Skin epidermis (tissue), 12 donors: ENCODE data around the gene ALDOA.

Source experiments
- H3K27ac ChIP-seq, 21 experiments: fragments of 200-600 bp; sonication (generic) in 11 of 21; one replicate each; pipeline ENCODE4 v1.5.0; 2020; ENCODE audit warnings: mild to moderate bottlenecking in 3 of 21, inconsistent platforms in 2 of 21, moderate library complexity in 2 of 21
- H3K4me3 ChIP-seq, 7 experiments: fragments of 200-600 bp; sonication (generic) in 2 of 7; one replicate each; pipeline ENCODE4 v1.5.0; 2020; ENCODE audit warnings: inconsistent platforms in 2 of 7, mild to moderate bottlenecking in 2 of 7, moderate library complexity in 1 of 7

ALDOA gene

GRCh38 chr16:30066761-30067583 is 1.4 kb downstream of the ALDOA start:
- Histone ChIP-seq H3K4me3 (peak overlapping the region; percentile 86 to 99 (median 93)), H3K27ac (peak overlapping the region; percentile 88 to 100 (median 97))

GRCh38 chr16:30067584-30067916 is 2.0 kb downstream of the ALDOA start:
- H3K27ac ChIP-seq = peak overlapping the region in 10 of 21 experiments; percentile 90 to 99 (median 98)
- peak overlapping the region in 6 of 7 experiments; percentile 86 to 99 (median 94) for H3K4me3 ChIP-seq

GRCh38 chr16:30068333-30068732 is 2.8 kb downstream of the ALDOA start:
- H3K27ac ChIP-seq = peak overlapping the region in 3 of 21 experiments; percentile 13 to 51 (median 32)

GRCh38 chr16:30068750-30069610 is 3.4 kb downstream of the ALDOA start:
- no peak overlapping the region for H3K4me3 ChIP-seq
- peak overlapping the region in 6 of 21 experiments; percentile 15 to 55 (median 32) for H3K27ac ChIP-seq

More at GRCh38 chr16:30068333-30068732, 2.8 kb downstream of the ALDOA start:
- H3K4me3 ChIP-seq = no peak overlapping the region

GRCh38 chr16:30069611-30070462 is 4.3 kb downstream of the ALDOA start:
- no peak overlapping the region for H3K4me3 ChIP-seq
- peak overlapping the region in 6 of 21 experiments; percentile 15 to 55 (median 26) for H3K27ac ChIP-seq

GRCh38 chr16:30070490-30070889 is 4.9 kb downstream of the ALDOA start:
- H3K4me3 ChIP-seq = no peak overlapping the region
- peak overlapping the region in 3 of 21 experiments; percentile 8 to 35 (median 35) for H3K27ac ChIP-seq

GRCh38 chr16:30075503-30076275 is 10.1 kb downstream of the ALDOA start, which contains the start of gene PPP4C:
PPP4C (plus strand) TSS chr16:30075994; CDS start chr16:30076378, 384 bp downstream.
- Histone ChIP-seq H3K4me3 (peak within 1 kb of the TSS; percentile 86 to 99 (median 95)), H3K27ac (peak within 1 kb of the TSS; percentile 89 to 100 (median 97))

- peak overlapping the region; percentile 86 to 99 (median 95) for H3K4me3 ChIP-seq
- H3K27ac ChIP-seq = peak overlapping the region; percentile 89 to 100 (median 97)
Measured at GRCh38 chr16:30076276-30076791, 10.8 kb downstream of the ALDOA start.

- Histone ChIP-seq H3K4me3 (no peak overlapping the region), H3K27ac (peak overlapping the region in 2 of 21 experiments; percentile 26 to 100)
Measured at GRCh38 chr16:30077656-30078055, 12.1 kb downstream of the ALDOA start.

- Histone ChIP-seq H3K4me3 (no peak overlapping the region), H3K27ac (no peak overlapping the region)
Measured at GRCh38 chr16:30078744-30079143, 13.2 kb downstream of the ALDOA start.

GRCh38 chr16:30079480-30079879 is 13.9 kb downstream of the ALDOA start:
- Histone ChIP-seq H3K27ac (no peak overlapping the region), H3K4me3 (no peak overlapping the region)

- H3K4me3 ChIP-seq = no peak overlapping the region
- H3K27ac ChIP-seq = no peak overlapping the region
Measured at GRCh38 chr16:30082545-30083090, 17.1 kb downstream of the ALDOA start.

- Histone ChIP-seq H3K4me3 (no peak overlapping the region), H3K27ac (no peak overlapping the region)
Measured at GRCh38 chr16:30083216-30084055, 17.9 kb downstream of the ALDOA start.

GRCh38 chr16:30084096-30084815 is 18.7 kb downstream of the ALDOA start:
- peak overlapping the region in 1 of 21 experiments; percentile 37 for H3K27ac ChIP-seq
- H3K4me3 ChIP-seq = no peak overlapping the region

GRCh38 chr16:30084816-30085159 is 19.2 kb downstream of the ALDOA start:
- peak overlapping the region in 5 of 21 experiments; percentile 37 to 70 (median 55) for H3K27ac ChIP-seq
- H3K4me3 ChIP-seq = no peak overlapping the region

- H3K4me3 ChIP-seq = no peak overlapping the region
Measured at GRCh38 chr16:30085247-30085646, 19.7 kb downstream of the ALDOA start.

GRCh38 chr16:30085820-30086219 is 20.3 kb downstream of the ALDOA start:
- Histone ChIP-seq H3K4me3 (no peak overlapping the region), H3K27ac (peak overlapping the region in 5 of 21 experiments; percentile 17 to 70 (median 27))

More at GRCh38 chr16:30085247-30085646, 19.7 kb downstream of the ALDOA start:
- H3K27ac ChIP-seq = peak overlapping the region in 7 of 21 experiments; percentile 8 to 70 (median 39)
